Measurements from ENCODE around the gene PHKA1.

DNA sequence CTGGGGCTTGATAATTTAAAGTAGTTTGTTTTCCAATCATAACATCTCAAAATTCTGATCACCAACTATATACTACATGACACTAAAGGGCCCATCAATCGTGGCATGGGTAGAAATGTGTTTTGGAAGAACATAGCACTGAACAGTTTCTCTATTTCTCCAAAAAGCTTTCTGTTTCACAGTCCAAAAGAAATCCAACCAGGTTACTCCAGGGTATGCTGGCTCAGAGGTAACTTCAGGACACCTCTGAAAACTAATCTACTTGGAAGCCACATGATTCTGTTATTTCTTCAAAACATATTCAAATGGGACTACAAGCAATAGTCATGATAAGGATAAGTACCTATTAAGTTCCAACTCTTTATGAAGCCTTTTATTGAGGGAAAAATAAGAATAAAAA is 8.3 kb downstream of the PHKA1 start:
- TF ChIP-seq, protein P1, sequence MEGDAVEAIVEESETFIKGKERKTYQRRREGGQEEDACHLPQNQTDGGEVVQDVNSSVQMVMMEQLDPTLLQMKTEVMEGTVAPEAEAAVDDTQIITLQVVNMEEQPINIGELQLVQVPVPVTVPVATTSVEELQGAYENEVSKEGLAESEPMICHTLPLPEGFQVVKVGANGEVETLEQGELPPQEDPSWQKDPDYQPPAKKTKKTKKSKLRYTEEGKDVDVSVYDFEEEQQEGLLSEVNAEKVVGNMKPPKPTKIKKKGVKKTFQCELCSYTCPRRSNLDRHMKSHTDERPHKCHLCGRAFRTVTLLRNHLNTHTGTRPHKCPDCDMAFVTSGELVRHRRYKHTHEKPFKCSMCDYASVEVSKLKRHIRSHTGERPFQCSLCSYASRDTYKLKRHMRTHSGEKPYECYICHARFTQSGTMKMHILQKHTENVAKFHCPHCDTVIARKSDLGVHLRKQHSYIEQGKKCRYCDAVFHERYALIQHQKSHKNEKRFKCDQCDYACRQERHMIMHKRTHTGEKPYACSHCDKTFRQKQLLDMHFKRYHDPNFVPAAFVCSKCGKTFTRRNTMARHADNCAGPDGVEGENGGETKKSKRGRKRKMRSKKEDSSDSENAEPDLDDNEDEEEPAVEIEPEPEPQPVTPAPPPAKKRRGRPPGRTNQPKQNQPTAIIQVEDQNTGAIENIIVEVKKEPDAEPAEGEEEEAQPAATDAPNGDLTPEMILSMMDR (IDR thresholded peaks at IDR 0.05): no peak
- no peak for TF ChIP-seq POLR2A (IDR thresholded peaks at IDR 0.05)

Measured in breast epithelium (tissue), 3 donors.